Activated CD8-positive, alpha-beta T cell treated with anti-CD3 and anti-CD28 coated beads for 36 hours (primary cell): Measurements from ENCODE around the gene CCT5. TPM values are rescaled to one million over a fixed set of nuclear protein-coding genes. Genes with fewer than 3 reads are reported as not detected.
A peak's percentile ranks its signal among the peaks of the same experiment; 100 is the strongest.

Experiments
- ATAC-seq: fragments of 200-7000 bp; cut with Tn5 transposase; one replicate; pipeline ENCODE4 v1.10.0; 2021; ENCODE audit warnings: mild to moderate bottlenecking, moderate library complexity
- CTCF ChIA-PET: fragments of 350-600 bp; sonication (Branson Sonifier 250); formaldehyde crosslinking; loops from one replicate; lab custom pipeline; 2021; ENCODE audit warnings: antibody characterized with exemption; lab: Charles Lee
- POLR2A ChIA-PET: fragments of 350-600 bp; sonication (Branson Sonifier 250); formaldehyde crosslinking; loops from one replicate; lab custom pipeline; 2021; ENCODE audit warnings: antibody characterized with exemption; lab: Charles Lee
- DNase-seq: peaks from one replicate; pipeline ENCODE4 v3.0.0-alpha.2; 2020
- H3K27ac Mint-ChIP-seq: one replicate; pipeline ENCODE4 v1.8.0; 2021; ENCODE audit warnings: mild to moderate bottlenecking, mixed read lengths
- H3K27me3 Mint-ChIP-seq: one replicate; pipeline ENCODE4 v1.8.0; 2021; ENCODE audit warnings: mixed read lengths
- H3K36me3 Mint-ChIP-seq: one replicate; pipeline ENCODE4 v1.8.0; 2021; ENCODE audit warnings: low read depth, mixed read lengths
- H3K4me1 Mint-ChIP-seq: one replicate; pipeline ENCODE4 v1.8.0; 2021; ENCODE audit warnings: low read depth, mixed read lengths
- H3K4me3 Mint-ChIP-seq: one replicate; pipeline ENCODE4 v1.8.0; 2021; ENCODE audit warnings: mild to moderate bottlenecking, moderate library complexity, mixed read lengths
- H3K9me3 Mint-ChIP-seq: one replicate; pipeline ENCODE4 v1.8.0; 2021; ENCODE audit warnings: mixed read lengths
- intact Hi-C: fragments of 100-400 bp; cut with micrococcal nuclease; formaldehyde crosslinking; loops from one replicate; pipeline ENCODE4 v1.10.0; 2022
- total RNA-seq, 2 experiments: library from RNA; stranded (reverse); gene quantifications; one replicate each; pipeline ENCODE4 v1.2.3, GENCODE V29; 2021
- TF ChIP-seq, protein P1 (sequence below): fragments of 200-600 bp; IDR thresholded peaks from one replicate; pipeline ENCODE4 v1.8.0; 2022; ENCODE audit warnings: antibody characterized with exemption, mild to moderate bottlenecking

Gene CCT5
- total RNA-seq, 2 experiments from 2014 or later, result 461 to 481 TPM

- no peak for ATAC-seq
- intact Hi-C loops, result no loop called here
- Mint-ChIP-seq H3K27me3 (peaks cover 26% of the 10 kb centered on the region), H3K4me3 (no peak overlapping the region), H3K27ac (no peak overlapping the region), H3K9me3 (no peaks in the 10 kb centered on the region), H3K4me1 (peaks cover 4% of the 10 kb centered on the region), H3K36me3 (no peaks in the 10 kb centered on the region)
- TF ChIP-seq, protein P1, sequence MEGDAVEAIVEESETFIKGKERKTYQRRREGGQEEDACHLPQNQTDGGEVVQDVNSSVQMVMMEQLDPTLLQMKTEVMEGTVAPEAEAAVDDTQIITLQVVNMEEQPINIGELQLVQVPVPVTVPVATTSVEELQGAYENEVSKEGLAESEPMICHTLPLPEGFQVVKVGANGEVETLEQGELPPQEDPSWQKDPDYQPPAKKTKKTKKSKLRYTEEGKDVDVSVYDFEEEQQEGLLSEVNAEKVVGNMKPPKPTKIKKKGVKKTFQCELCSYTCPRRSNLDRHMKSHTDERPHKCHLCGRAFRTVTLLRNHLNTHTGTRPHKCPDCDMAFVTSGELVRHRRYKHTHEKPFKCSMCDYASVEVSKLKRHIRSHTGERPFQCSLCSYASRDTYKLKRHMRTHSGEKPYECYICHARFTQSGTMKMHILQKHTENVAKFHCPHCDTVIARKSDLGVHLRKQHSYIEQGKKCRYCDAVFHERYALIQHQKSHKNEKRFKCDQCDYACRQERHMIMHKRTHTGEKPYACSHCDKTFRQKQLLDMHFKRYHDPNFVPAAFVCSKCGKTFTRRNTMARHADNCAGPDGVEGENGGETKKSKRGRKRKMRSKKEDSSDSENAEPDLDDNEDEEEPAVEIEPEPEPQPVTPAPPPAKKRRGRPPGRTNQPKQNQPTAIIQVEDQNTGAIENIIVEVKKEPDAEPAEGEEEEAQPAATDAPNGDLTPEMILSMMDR, result no peak
- DNase-seq, result no peak
- CTCF ChIA-PET, result interaction anchor here (1.1 kb wide), 1 partner anchor 22 kb away, joined by 4 read pairs; no protein-coding TSS in a partner anchor
- POLR2A ChIA-PET, result no interaction called here
Measured at GRCh38 chr5:10306114-10306513, 56.0 kb downstream of the CCT5 start.

- Mint-ChIP-seq H3K36me3 (no peaks in the 10 kb centered on the region), H3K4me3 (peak overlapping the region; percentile 72), H3K4me1 (peaks cover 4% of the 10 kb centered on the region), H3K9me3 (no peaks in the 10 kb centered on the region), H3K27me3 (peaks cover 29% of the 10 kb centered on the region), H3K27ac (no peak overlapping the region)
- POLR2A ChIA-PET, result no interaction called here
- intact Hi-C loops, result no loop called here
- DNase-seq (no peak), ATAC-seq (no peak)
- TF ChIP-seq, protein P1, result no peak
- CTCF ChIA-PET, result interaction anchor here (1.1 kb wide), 1 partner anchor 23 kb away, joined by 4 read pairs; no protein-coding TSS in a partner anchor
Measured at GRCh38 chr5:10306806-10307205, 56.7 kb downstream of the CCT5 start.

DNA sequence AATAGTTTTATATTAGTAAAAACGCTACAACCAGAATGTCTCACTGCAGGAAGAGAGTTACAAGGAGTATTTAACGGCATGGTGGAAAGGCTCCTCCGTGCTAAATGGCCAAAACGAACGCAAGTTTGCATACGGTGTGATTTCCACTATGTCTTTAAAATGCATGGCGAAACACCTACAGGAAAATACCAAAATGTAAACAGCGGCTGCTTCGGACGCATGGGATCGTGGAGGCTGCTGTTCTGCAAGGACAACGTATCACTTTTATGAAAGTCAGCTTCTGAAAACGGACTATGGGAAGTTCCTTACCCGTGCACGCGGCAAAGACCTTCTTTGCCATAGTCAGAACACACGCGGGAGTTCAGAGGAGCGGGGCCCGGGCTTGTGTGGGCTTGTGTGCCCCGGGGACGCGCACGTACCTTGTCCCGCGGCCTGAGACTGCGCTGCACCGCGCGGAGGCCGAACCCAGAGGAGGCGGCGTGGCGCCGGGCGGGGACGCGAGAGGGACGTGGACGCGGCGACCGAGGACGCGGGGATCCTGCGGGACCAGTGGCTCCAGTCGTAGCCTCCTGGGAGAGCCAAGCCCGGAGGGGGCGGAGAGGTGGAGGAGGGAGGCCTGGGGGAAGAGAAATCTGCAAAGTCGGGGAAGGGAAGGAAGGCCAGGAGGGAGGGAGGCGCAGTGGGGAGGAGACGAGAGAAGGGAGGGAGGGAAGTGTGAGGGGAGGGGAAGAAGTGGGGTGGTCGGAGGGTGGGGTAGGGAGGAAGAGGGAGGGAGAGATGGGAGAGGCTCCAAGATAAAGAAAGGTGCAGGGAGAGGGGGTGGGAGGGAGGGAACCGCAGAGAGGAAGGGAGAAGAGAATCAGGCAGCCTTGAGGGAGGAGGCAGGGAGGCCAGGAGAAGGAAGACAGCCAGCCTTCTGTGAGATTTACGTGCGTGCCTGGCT lies 57.4 kb downstream of the CCT5 start, which contains the start of gene CMBL:
TSS of gene CMBL (minus strand) at position 697 of the 943 bp plus-strand sequence. CDS start 17,140 bp downstream, outside the sequence.
- ChIA-PET CTCF (interaction anchor here (1.1 kb wide), 1 partner anchor 23 kb away, joined by 4 read pairs; no protein-coding TSS in a partner anchor), POLR2A (interaction anchor here (0.6 kb wide), 1 partner anchor 32 kb away, joined by 3 read pairs; no protein-coding TSS in a partner anchor)
- Mint-ChIP-seq H3K36me3 (no peaks in the 10 kb centered on the region), H3K27ac (no peak within 1 kb of the TSS), H3K4me1 (peaks cover 4% of the 10 kb centered on the region), H3K9me3 (no peaks in the 10 kb centered on the region), H3K27me3 (peaks cover 29% of the 10 kb centered on the region), H3K4me3 (peak within 1 kb of the TSS; percentile 72)
- TF ChIP-seq, protein P1, result no peak
- ATAC-seq (peak; percentile 77), DNase-seq (peak; percentile 39)
- intact Hi-C loops, result no loop called here

DNA sequence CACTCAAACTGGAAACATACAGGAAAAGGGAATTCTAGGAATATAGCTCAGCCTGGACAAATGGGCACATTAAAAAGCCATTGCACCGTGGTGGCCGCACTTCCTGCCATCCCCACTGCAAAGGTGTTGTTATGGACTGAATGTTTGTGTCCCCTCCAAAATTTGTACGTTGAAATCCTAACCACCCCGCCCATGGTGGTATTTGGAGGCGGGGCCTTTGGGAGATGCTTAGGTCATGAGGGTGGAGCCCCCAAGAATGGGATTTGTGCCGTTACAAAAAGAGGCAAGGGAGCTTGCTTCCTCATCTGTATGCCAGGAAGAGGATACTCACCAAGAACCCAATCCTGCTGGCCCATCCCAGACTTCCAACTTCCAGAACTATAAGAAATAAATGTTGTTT lies 58.8 kb downstream of the CCT5 start:
- Mint-ChIP-seq H3K9me3 (no peaks in the 10 kb centered on the region), H3K27ac (no peak overlapping the region), H3K27me3 (peaks cover 29% of the 10 kb centered on the region), H3K4me3 (peak overlapping the region; percentile 33), H3K4me1 (peaks cover 4% of the 10 kb centered on the region), H3K36me3 (no peaks in the 10 kb centered on the region)
- POLR2A ChIA-PET, result no interaction called here
- ATAC-seq (no peak), DNase-seq (no peak)
- intact Hi-C loops, result no loop called here
- TF ChIP-seq, protein P1, result no peak
- CTCF ChIA-PET, result interaction anchor here (1.2 kb wide), 1 partner anchor 25 kb away, joined by 3 read pairs; no protein-coding TSS in a partner anchor
